ENCODE results near the gene STARD10.

STARD10 gene

GRCh38 chr11:72705442-72706365 is 88.1 kb downstream of the STARD10 start:
- DNase-seq (ENCODE audit: low spot score), result no peak

GRCh38 chr11:72704783-72705265 is 89.0 kb downstream of the STARD10 start:
- DNase-seq (ENCODE audit: low spot score), result no peak

Measured in globus pallidus (tissue), 1 donor.